Natural killer cell treated with Interleukin-12 subunit alpha and Interleukin-12 subunit beta and Interleukin-15 and Interleukin-18, amount 100 ng/mL, for 72 hours (primary cell): ENCODE data around the gene CACNA2D2. TPM values are rescaled to one million over a fixed set of nuclear protein-coding genes. Genes with fewer than 3 reads are reported as not detected.

ENCODE experiments used
- ATAC-seq, 2 donors: fragments of 150-1000 bp; cut with Tn5 transposase in 1 of 2; sonication (Bioruptor Pico), chemical (Tn5 transposase) in 1 of 2; 2 replicates each; pipeline ENCODE4 v1.10.0; 2021
- DNase-seq: peaks from one replicate; pipeline ENCODE4 v3.0.0; 2022; ENCODE audit warnings: low spot score
- H3K27ac Mint-ChIP-seq, 2 donors: 1 replicate in 1 of 2; 2 replicates in 1 of 2; pipeline ENCODE4 v1.8.0; 2022; ENCODE audit warnings: mixed read lengths in 2 of 2, mild to moderate bottlenecking in 1 of 2, moderate library complexity in 1 of 2
- H3K27me3 Mint-ChIP-seq, 2 donors: 1 replicate in 1 of 2; 2 replicates in 1 of 2; pipeline ENCODE4 v1.8.0; 2022; ENCODE audit warnings: mixed read lengths in 2 of 2
- H3K36me3 Mint-ChIP-seq: one replicate; pipeline ENCODE4 v1.8.0; 2022; ENCODE audit warnings: mixed read lengths
- H3K4me1 Mint-ChIP-seq, 2 donors: 1 replicate in 1 of 2; 2 replicates in 1 of 2; pipeline ENCODE4 v1.8.0; 2022; ENCODE audit warnings: low read depth in 2 of 2, mixed read lengths in 2 of 2, mild to moderate bottlenecking in 1 of 2
- H3K4me3 Mint-ChIP-seq: one replicate; pipeline ENCODE4 v1.8.0; 2022; ENCODE audit warnings: mixed read lengths
- H3K9me3 Mint-ChIP-seq: 2 replicates; pipeline ENCODE4 v1.8.0; 2022; ENCODE audit warnings: mixed read lengths
- total RNA-seq, 2 donors: library from RNA; stranded (reverse); gene quantifications; one replicate each; pipeline ENCODE4 v1.2.3, GENCODE V29; 2022

The CACNA2D2 gene
- total RNA-seq, 2 donors from 2014 or later = 1.6 to 1.7 TPM

- Mint-ChIP-seq H3K27ac (peak within 1 kb of the TSS; percentile 84 to 90), H3K4me1 (peaks cover 15 to 33% of the 10 kb centered on the region in 2 donors), H3K27me3 (no peaks in the 10 kb centered on the region), H3K4me3 (peak within 1 kb of the TSS; percentile 75), H3K36me3 (no peaks in the 10 kb centered on the region), H3K9me3 (no peaks in the 10 kb centered on the region)
- ATAC-seq (no peak), DNase-seq (no peak)
Observed at GRCh38 chr3:50322386-50323091, 180.9 kb downstream of the CACNA2D2 start, which contains the start of gene HYAL2. HYAL2 (minus strand) TSS chr3:50322745; CDS start chr3:50320489, 2,256 bp downstream.

- Mint-ChIP-seq H3K36me3 (no peaks in the 10 kb centered on the region), H3K27me3 (no peaks in the 10 kb centered on the region), H3K9me3 (no peaks in the 10 kb centered on the region), H3K4me1 (peaks cover 15 to 33% of the 10 kb centered on the region in 2 donors), H3K27ac (no peak overlapping the region), H3K4me3 (no peak overlapping the region)
- no peak for DNase-seq
- ATAC-seq = no peak
Observed at GRCh38 chr3:50322115-50322385, 181.4 kb downstream of the CACNA2D2 start.

GRCh38 chr3:50321336-50322114 lies 181.9 kb downstream of the CACNA2D2 start:
- H3K9me3 Mint-ChIP-seq = no peaks in the 10 kb centered on the region
- H3K27me3 Mint-ChIP-seq = no peaks in the 10 kb centered on the region
- DNase-seq = peak; percentile 91
- H3K36me3 Mint-ChIP-seq = no peaks in the 10 kb centered on the region
- H3K4me3 Mint-ChIP-seq = peak overlapping the region; percentile 75
- peak overlapping the region; percentile 84 to 90 for H3K27ac Mint-ChIP-seq
- H3K4me1 Mint-ChIP-seq = peaks cover 18 to 34% of the 10 kb centered on the region in 2 donors
- peak; percentile 90 to 92 for ATAC-seq

- H3K36me3 Mint-ChIP-seq = no peaks in the 10 kb centered on the region
- H3K4me1 Mint-ChIP-seq = peaks cover 22 to 37% of the 10 kb centered on the region in 2 donors
- peak; percentile 75 to 83 for ATAC-seq
- peak overlapping the region; percentile 79 for H3K4me3 Mint-ChIP-seq
- no peaks in the 10 kb centered on the region for H3K27me3 Mint-ChIP-seq
- DNase-seq = peak; percentile 80
- H3K27ac Mint-ChIP-seq = peak overlapping the region; percentile 84 to 87
- no peaks in the 10 kb centered on the region for H3K9me3 Mint-ChIP-seq
Observed at GRCh38 chr3:50320853-50321335, 182.5 kb downstream of the CACNA2D2 start.

- Mint-ChIP-seq H3K4me1 (peaks cover 22 to 41% of the 10 kb centered on the region in 2 donors), H3K27me3 (no peaks in the 10 kb centered on the region), H3K36me3 (no peaks in the 10 kb centered on the region), H3K27ac (peak overlapping the region; percentile 50 to 87), H3K9me3 (no peaks in the 10 kb centered on the region), H3K4me3 (peak overlapping the region; percentile 79)
- ATAC-seq (no peak), DNase-seq (peak; percentile 52)
Observed at GRCh38 chr3:50319894-50320625, 183.4 kb downstream of the CACNA2D2 start.

- Mint-ChIP-seq H3K9me3 (no peaks in the 10 kb centered on the region), H3K27ac (peak overlapping the region in 1 of 2 donors; percentile 31), H3K4me1 (peaks cover 22 to 34% of the 10 kb centered on the region in 2 donors), H3K27me3 (no peaks in the 10 kb centered on the region), H3K4me3 (peak overlapping the region; percentile 79), H3K36me3 (no peaks in the 10 kb centered on the region)
- ATAC-seq (no peak), DNase-seq (peak; percentile 53)
Observed at GRCh38 chr3:50319181-50319893, 184.1 kb downstream of the CACNA2D2 start.

- no peaks in the 10 kb centered on the region for H3K36me3 Mint-ChIP-seq
Observed at GRCh38 chr3:50318615-50319014, 184.8 kb downstream of the CACNA2D2 start.

GRCh38 chr3:50318163-50318562 lies 185.3 kb downstream of the CACNA2D2 start:
- Mint-ChIP-seq H3K4me1 (peaks cover 22 to 33% of the 10 kb centered on the region in 2 donors), H3K4me3 (no peak overlapping the region), H3K27me3 (no peaks in the 10 kb centered on the region), H3K36me3 (no peaks in the 10 kb centered on the region), H3K9me3 (no peaks in the 10 kb centered on the region), H3K27ac (peak overlapping the region in 1 of 2 donors; percentile 33)
- ATAC-seq (no peak), DNase-seq (peak; percentile 60)

More at GRCh38 chr3:50318615-50319014, 184.8 kb downstream of the CACNA2D2 start:
- DNase-seq (peak; percentile 42), ATAC-seq (no peak)
- H3K4me1 Mint-ChIP-seq = peaks cover 22 to 34% of the 10 kb centered on the region in 2 donors
- H3K4me3 Mint-ChIP-seq = peak overlapping the region; percentile 17
- no peaks in the 10 kb centered on the region for H3K27me3 Mint-ChIP-seq
- peak overlapping the region in 1 of 2 donors; percentile 33 for H3K27ac Mint-ChIP-seq
- H3K9me3 Mint-ChIP-seq = no peaks in the 10 kb centered on the region

GRCh38 chr3:50317300-50317699 lies 186.1 kb downstream of the CACNA2D2 start:
- H3K27me3 Mint-ChIP-seq = no peaks in the 10 kb centered on the region
- no peak for ATAC-seq
- peaks cover 22 to 32% of the 10 kb centered on the region in 2 donors for H3K4me1 Mint-ChIP-seq
- no peaks in the 10 kb centered on the region for H3K9me3 Mint-ChIP-seq
- no peaks in the 10 kb centered on the region for H3K36me3 Mint-ChIP-seq
- no peak for DNase-seq
- no peak overlapping the region for H3K27ac Mint-ChIP-seq
- no peak overlapping the region for H3K4me3 Mint-ChIP-seq

- no peaks in the 10 kb centered on the region for H3K27me3 Mint-ChIP-seq
- H3K9me3 Mint-ChIP-seq = no peaks in the 10 kb centered on the region
- DNase-seq (peak; percentile 49), ATAC-seq (no peak)
- H3K27ac Mint-ChIP-seq = peak overlapping the region in 1 of 2 donors; percentile 53
- peak overlapping the region; percentile 1 for H3K4me3 Mint-ChIP-seq
- H3K4me1 Mint-ChIP-seq = peaks cover 22 to 32% of the 10 kb centered on the region in 2 donors
- no peaks in the 10 kb centered on the region for H3K36me3 Mint-ChIP-seq
Observed at GRCh38 chr3:50316657-50317242, 186.7 kb downstream of the CACNA2D2 start.

- H3K36me3 Mint-ChIP-seq = no peaks in the 10 kb centered on the region
- DNase-seq (no peak), ATAC-seq (no peak)
- H3K4me1 Mint-ChIP-seq = peaks cover 14 to 22% of the 10 kb centered on the region in 2 donors
- no peaks in the 10 kb centered on the region for H3K27me3 Mint-ChIP-seq
- H3K9me3 Mint-ChIP-seq = no peaks in the 10 kb centered on the region
- H3K27ac Mint-ChIP-seq = peak overlapping the region in 1 of 2 donors; percentile 45
- no peak overlapping the region for H3K4me3 Mint-ChIP-seq
Observed at GRCh38 chr3:50314816-50315215, 188.6 kb downstream of the CACNA2D2 start.

- no peaks in the 10 kb centered on the region for H3K36me3 Mint-ChIP-seq
- peak; percentile 37 for DNase-seq
- H3K27me3 Mint-ChIP-seq = no peaks in the 10 kb centered on the region
- ATAC-seq = no peak
- H3K9me3 Mint-ChIP-seq = no peaks in the 10 kb centered on the region
- H3K4me3 Mint-ChIP-seq = no peak overlapping the region
- H3K27ac Mint-ChIP-seq = peak overlapping the region in 1 of 2 donors; percentile 10
- H3K4me1 Mint-ChIP-seq = peaks cover 11 to 20% of the 10 kb centered on the region in 2 donors
Observed at GRCh38 chr3:50314342-50314741, 189.1 kb downstream of the CACNA2D2 start.
